HUES48 (cell line): Measurements from ENCODE around the gene MCCC1.
A peak's percentile ranks its signal among the peaks of the same experiment; 100 is the strongest.

Experiments
- H3K27ac ChIP-seq: one replicate; pipeline ENCODE4 v1.7.0; 2013; ENCODE audit warnings: low read depth, low read length, inconsistent platforms
- H3K27me3 ChIP-seq: 2 replicates; pipeline ENCODE4 v1.6.1; 2013; ENCODE audit warnings: mild to moderate bottlenecking, low read length; ENCODE audit not compliant: control insufficient read depth, insufficient read depth
- H3K36me3 ChIP-seq: 2 replicates; pipeline ENCODE4 v1.6.1; 2013; ENCODE audit warnings: low read length; ENCODE audit not compliant: control insufficient read depth, insufficient read depth
- H3K4me1 ChIP-seq: 2 replicates; pipeline ENCODE4 v1.6.1; 2013; ENCODE audit warnings: mild to moderate bottlenecking, low read length; ENCODE audit not compliant: control insufficient read depth, insufficient read depth
- H3K4me3 ChIP-seq: 2 replicates; pipeline ENCODE4 v1.5.1; 2013; ENCODE audit warnings: mild to moderate bottlenecking, low read depth, low read length
- H3K9ac ChIP-seq: 2 replicates; pipeline ENCODE4 v1.6.1; 2013; ENCODE audit warnings: mild to moderate bottlenecking, low read depth, low read length, moderate library complexity
- H3K9me3 ChIP-seq: 2 replicates; pipeline ENCODE4 v1.6.1; 2013; ENCODE audit warnings: low read length; ENCODE audit not compliant: control insufficient read depth, insufficient read depth

Gene MCCC1

GRCh38 chr3:183099026-183099837 lies at the start of gene MCCC1:
MCCC1 (minus strand) TSS chr3:183099496; CDS start chr3:183099440, 56 bp downstream.
- H3K9me3 ChIP-seq: no peaks in the 10 kb centered on the region
- H3K27ac ChIP-seq: peak within 1 kb of the TSS; percentile 70
- no peaks in the 10 kb centered on the region for H3K36me3 ChIP-seq
- peak within 1 kb of the TSS; percentile 91 for H3K4me3 ChIP-seq
- H3K4me1 ChIP-seq: peaks cover 13% of the 10 kb centered on the region
- no peaks in the 10 kb centered on the region for H3K27me3 ChIP-seq
- peak within 1 kb of the TSS; percentile 81 for H3K9ac ChIP-seq

GRCh38 chr3:183148056-183148455 lies 48.8 kb upstream of the MCCC1 start:
- Histone ChIP-seq H3K4me3 (no peak overlapping the region), H3K27ac (no peak overlapping the region), H3K36me3 (no peaks in the 10 kb centered on the region), H3K9me3 (no peaks in the 10 kb centered on the region), H3K9ac (no peak overlapping the region), H3K4me1 (no peaks in the 10 kb centered on the region), H3K27me3 (no peaks in the 10 kb centered on the region)

GRCh38 chr3:183144363-183144762 lies 45.1 kb upstream of the MCCC1 start:
- no peaks in the 10 kb centered on the region for H3K9me3 ChIP-seq
- H3K27ac ChIP-seq: no peak overlapping the region
- no peaks in the 10 kb centered on the region for H3K27me3 ChIP-seq
- no peak overlapping the region for H3K9ac ChIP-seq
- no peaks in the 10 kb centered on the region for H3K36me3 ChIP-seq
- H3K4me1 ChIP-seq: no peaks in the 10 kb centered on the region
- no peak overlapping the region for H3K4me3 ChIP-seq

GRCh38 chr3:183142199-183142598 lies 42.9 kb upstream of the MCCC1 start:
- no peak overlapping the region for H3K9ac ChIP-seq

GRCh38 chr3:183134844-183135243 lies 35.5 kb upstream of the MCCC1 start:
- Histone ChIP-seq H3K27ac (no peak overlapping the region), H3K27me3 (no peaks in the 10 kb centered on the region), H3K36me3 (no peaks in the 10 kb centered on the region), H3K4me3 (no peak overlapping the region), H3K9ac (no peak overlapping the region), H3K4me1 (no peaks in the 10 kb centered on the region), H3K9me3 (0 out of 2 replicates have a peak, but pooled peaks cover under 1% of the 10 kb centered on the region)

More at GRCh38 chr3:183142199-183142598, 42.9 kb upstream of the MCCC1 start:
- no peaks in the 10 kb centered on the region for H3K36me3 ChIP-seq
- H3K4me3 ChIP-seq: no peak overlapping the region
- H3K27ac ChIP-seq: no peak overlapping the region
- H3K9me3 ChIP-seq: no peaks in the 10 kb centered on the region
- H3K27me3 ChIP-seq: no peaks in the 10 kb centered on the region
- H3K4me1 ChIP-seq: no peaks in the 10 kb centered on the region

GRCh38 chr3:183132409-183132808 lies 33.1 kb upstream of the MCCC1 start:
- H3K27me3 ChIP-seq: no peaks in the 10 kb centered on the region
- no peak overlapping the region for H3K4me3 ChIP-seq
- H3K9ac ChIP-seq: no peak overlapping the region
- no peaks in the 10 kb centered on the region for H3K36me3 ChIP-seq
- no peaks in the 10 kb centered on the region for H3K4me1 ChIP-seq
- H3K27ac ChIP-seq: no peak overlapping the region
- H3K9me3 ChIP-seq: 0 out of 2 replicates have a peak, but pooled peaks cover 3% of the 10 kb centered on the region

- Histone ChIP-seq H3K4me3 (no peak overlapping the region), H3K36me3 (no peaks in the 10 kb centered on the region), H3K9me3 (0 out of 2 replicates have a peak, but pooled peaks cover 3% of the 10 kb centered on the region), H3K4me1 (no peaks in the 10 kb centered on the region), H3K9ac (no peak overlapping the region), H3K27me3 (no peaks in the 10 kb centered on the region), H3K27ac (no peak overlapping the region)
These were observed 32.4 kb upstream of the MCCC1 start for GRCh38 chr3:183131735-183132134.

- Histone ChIP-seq H3K4me3 (no peak overlapping the region), H3K9ac (no peak overlapping the region), H3K27ac (no peak overlapping the region), H3K4me1 (no peaks in the 10 kb centered on the region), H3K27me3 (no peaks in the 10 kb centered on the region), H3K9me3 (0 out of 2 replicates have a peak, but pooled peaks cover 3% of the 10 kb centered on the region), H3K36me3 (no peaks in the 10 kb centered on the region)
These were observed 32.0 kb upstream of the MCCC1 start for GRCh38 chr3:183131186-183131725.

GRCh38 chr3:183129243-183129642 lies 29.9 kb upstream of the MCCC1 start:
- no peak overlapping the region for H3K9ac ChIP-seq
- no peak overlapping the region for H3K27ac ChIP-seq
- no peak overlapping the region for H3K4me3 ChIP-seq
- H3K4me1 ChIP-seq: no peaks in the 10 kb centered on the region
- no peaks in the 10 kb centered on the region for H3K27me3 ChIP-seq
- no peaks in the 10 kb centered on the region for H3K36me3 ChIP-seq
- H3K9me3 ChIP-seq: 0 out of 2 replicates have a peak, but pooled peaks cover 3% of the 10 kb centered on the region

- H3K9ac ChIP-seq: no peak overlapping the region
- H3K27me3 ChIP-seq: no peaks in the 10 kb centered on the region
- H3K27ac ChIP-seq: no peak overlapping the region
- no peaks in the 10 kb centered on the region for H3K36me3 ChIP-seq
- no peaks in the 10 kb centered on the region for H3K4me1 ChIP-seq
- H3K4me3 ChIP-seq: no peak overlapping the region
- 0 out of 2 replicates have a peak, but pooled peaks cover 3% of the 10 kb centered on the region for H3K9me3 ChIP-seq
These were observed 29.4 kb upstream of the MCCC1 start for GRCh38 chr3:183128709-183129108.

- Histone ChIP-seq H3K9me3 (no peaks in the 10 kb centered on the region), H3K4me3 (no peak overlapping the region), H3K27me3 (no peaks in the 10 kb centered on the region), H3K4me1 (no peaks in the 10 kb centered on the region), H3K27ac (no peak overlapping the region), H3K9ac (no peak overlapping the region), H3K36me3 (no peaks in the 10 kb centered on the region)
These were observed 24.6 kb upstream of the MCCC1 start for GRCh38 chr3:183123891-183124290.
